Activated naive CD4-positive, alpha-beta T cell treated with anti-CD3 and anti-CD28 coated beads, Interleukin-2, amount 10 ng/mL, durations not matched to agents 5 hours and 36 hours (primary cell): ENCODE results near the gene CD53. TPM values are rescaled to one million over a fixed set of nuclear protein-coding genes. Genes with fewer than 3 reads are reported as not detected.

Experiments used
- total RNA-seq, 2 experiments: library from RNA; stranded (reverse); gene quantifications; one replicate each; pipeline ENCODE4 v1.2.3, GENCODE V29; 2021

CD53 gene
- 100 to 1,000 TPM; 546 to 554 TPM for total RNA-seq

DNA sequence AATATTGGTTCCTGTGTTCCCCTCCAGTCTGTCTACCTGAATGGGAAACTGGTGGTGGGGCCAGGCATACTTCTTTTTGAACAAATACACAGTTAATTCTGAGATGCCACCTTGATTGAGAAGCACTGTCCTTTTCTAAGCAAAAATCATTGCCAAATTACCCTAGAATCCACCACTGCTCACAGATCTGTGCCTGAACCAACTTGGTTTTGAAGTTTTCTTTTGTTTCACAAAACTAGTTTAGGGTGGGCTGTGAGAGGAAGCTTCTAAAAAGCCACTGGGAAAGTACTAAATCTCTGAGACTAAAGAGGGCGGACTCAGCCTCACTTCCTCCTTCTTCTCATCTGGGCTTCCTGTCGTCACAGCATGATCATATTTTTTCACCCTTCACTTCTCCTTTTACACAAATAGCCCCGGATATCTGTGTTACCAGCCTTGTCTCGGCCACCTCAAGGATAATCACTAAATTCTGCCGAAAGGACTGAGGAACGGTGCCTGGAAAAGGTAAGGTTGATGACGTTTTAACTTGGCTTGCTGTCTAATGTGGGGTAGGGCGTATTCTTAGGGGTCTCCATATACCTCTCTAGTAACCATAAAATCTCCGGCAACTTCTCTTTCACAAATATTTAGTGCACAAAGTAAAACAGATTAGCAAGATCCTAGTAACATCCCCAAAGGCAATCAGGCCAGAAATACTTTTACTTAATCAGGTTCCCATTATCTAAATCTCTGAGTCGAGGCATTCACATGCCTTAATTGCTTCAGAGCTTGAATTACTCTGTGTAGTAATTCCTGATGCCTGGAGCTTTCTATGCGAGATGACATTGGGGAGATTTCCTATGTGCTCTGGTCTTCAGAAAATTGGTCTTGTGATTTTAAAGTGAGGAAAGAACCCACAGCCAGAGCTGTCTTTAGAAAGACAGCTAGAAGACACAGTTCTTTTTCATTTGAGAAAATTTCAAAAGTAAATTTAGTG is at the start of gene CD53:
CD53 (plus strand) TSS at position 404 of the 976 bp plus-strand sequence. CDS start 18,261 bp downstream, outside the sequence.

Other genes starting within 250 kb of the CD53 start
- gene KCNA3, start 198.2 kb upstream of the CD53 start, total RNA-seq: 10 to 100 TPM; 82.1 to 84.1 TPM
- gene LRIF1, start 90.8 kb downstream of the CD53 start, total RNA-seq: 10 to 100 TPM; 18.6 to 18.7 TPM